Stimulated activated CD8-positive, alpha-beta memory T cell treated with anti-CD3 and anti-CD28 coated beads, Interleukin-7, amount 100 ng/mL, for 24 hours (primary cell): Measurements from ENCODE around the gene SETMAR.

Experiments used
- DNase-seq: peaks from one replicate; pipeline ENCODE4 v3.0.0-alpha.2; 2020; ENCODE audit warnings: low read depth

The SETMAR gene

GRCh38 chr3:4351164-4351855, 48.1 kb downstream of the SETMAR start:
- DNase-seq, result no peak

- no peak for DNase-seq
Observed at GRCh38 chr3:4351872-4352271, 48.7 kb downstream of the SETMAR start.

DNA sequence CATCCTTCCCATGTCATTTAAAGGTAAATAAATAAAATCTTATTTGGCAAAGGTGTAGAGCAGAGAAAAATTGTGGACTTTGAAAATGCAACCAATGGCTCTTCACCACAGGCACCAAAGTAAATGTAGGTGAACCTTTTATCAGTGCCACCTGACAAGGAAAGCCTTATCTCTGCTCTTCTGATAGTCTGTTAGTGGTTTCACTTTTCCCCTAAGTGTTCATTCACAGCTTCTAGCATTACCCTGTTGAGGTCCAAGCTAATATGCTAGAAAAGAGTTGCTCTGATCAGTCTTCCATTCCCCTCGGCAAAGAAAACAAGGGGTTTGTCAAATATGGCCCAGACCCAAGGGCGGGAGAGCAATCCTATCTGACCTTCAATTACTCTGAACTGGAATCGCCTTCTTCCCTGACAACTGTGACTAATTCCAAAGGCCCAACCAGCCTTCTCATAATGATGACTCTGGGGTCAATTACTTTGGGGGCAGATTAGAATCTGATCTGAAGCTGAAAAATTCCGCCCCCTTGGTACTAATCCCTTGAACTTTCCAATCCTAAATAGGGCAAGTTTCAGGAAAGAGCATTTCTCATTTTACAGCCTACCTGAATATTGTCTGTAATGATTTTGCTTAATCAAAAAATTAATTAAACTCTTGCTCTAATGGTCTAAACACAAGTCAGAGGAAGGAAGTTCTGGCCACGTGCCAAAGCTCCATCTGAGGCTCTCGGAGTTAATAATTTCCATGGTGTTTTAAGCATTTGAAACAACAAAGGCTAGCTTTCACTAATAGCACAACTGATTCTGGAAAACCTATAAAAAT, 52.4 kb downstream of the SETMAR start:
- DNase-seq, result no peak

DNA sequence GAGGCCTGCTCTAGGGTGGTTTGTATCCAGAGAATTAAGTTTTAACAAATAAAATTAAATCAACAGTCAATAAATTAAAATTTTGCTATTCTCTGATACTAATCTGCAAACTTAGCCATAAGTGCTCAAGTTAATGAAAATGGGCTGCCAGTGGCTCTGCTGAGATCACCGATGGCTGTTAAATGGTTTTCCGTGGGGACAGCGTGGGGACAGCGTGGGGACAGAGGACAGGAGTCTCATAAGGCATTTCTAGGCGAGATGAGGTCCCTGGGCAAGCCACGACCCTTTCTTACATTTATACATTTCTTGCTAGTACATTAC, 53.0 kb downstream of the SETMAR start:
- DNase-seq, result no peak

- no peak for DNase-seq
Observed at GRCh38 chr3:4356546-4357410, 53.6 kb downstream of the SETMAR start.

DNA sequence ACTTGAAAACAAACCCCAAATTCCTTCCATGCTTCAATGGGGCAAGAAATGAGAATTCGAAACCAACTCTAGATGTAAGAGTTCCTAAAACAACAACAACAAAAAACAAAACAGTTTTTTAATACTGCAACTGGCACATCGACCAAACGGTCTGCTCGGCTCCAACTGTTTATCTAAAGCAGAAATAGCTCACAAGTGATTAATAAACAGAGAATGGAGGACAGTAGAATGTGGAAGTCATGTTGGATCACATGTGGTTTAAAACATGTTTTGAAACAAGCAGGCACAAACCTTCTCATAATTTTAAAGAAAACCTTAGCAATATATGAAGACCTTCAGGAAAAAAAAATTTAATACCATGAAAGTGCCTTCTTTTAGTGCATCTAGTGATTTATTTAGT, 55.1 kb downstream of the SETMAR start:
- no peak for DNase-seq

GRCh38 chr3:4359805-4360502, 56.8 kb downstream of the SETMAR start:
- no peak for DNase-seq

DNA sequence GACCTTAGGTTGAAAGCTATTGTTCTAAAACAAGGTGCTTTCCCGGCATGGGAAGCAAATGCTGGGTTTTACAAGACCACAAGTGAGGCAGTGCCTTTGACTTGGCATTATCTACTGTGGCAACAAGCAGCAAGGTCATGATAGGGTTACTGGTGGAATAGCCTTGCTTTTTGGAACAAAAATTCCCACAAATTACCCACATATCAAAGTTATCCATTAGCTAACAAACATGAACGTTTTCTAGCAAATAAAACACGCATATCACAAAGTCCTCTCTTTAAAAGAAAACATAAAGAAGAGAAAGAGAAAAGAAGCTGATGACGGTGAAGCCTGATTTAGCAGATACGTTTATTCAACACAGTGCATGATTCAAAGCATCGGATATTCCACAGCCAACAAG, 57.6 kb downstream of the SETMAR start:
- no peak for DNase-seq

DNA sequence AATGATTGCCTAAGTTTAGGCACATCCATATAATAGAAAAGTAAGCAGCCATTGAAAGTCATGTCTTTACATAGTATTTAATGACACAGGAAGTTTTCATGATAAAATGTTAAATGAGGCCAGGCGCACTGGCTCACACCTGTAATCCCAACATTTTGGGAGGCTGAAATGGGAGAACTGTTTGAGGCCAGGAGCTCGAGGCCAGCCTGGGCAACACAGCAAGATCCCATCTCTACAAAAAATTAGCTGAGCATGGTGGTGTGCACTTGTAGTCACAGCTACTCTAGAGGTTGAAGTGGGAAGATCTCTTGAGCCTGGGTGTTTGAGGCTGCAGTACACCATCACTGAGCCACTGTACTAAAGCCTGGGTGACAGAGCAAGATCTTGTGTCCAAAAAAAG, 59.4 kb downstream of the SETMAR start:
- no peak for DNase-seq
